Osteoblast (primary cell): Measurements from ENCODE around the gene LGALS14. TPM values are rescaled to one million over a fixed set of nuclear protein-coding genes. Genes with fewer than 3 reads are reported as not detected.
"Not testable (repeated sequence)": the region's sequence is repeated elsewhere in the genome, so short reads cannot be mapped to it uniquely, and the experiment has no call there.

Source experiments
- DNase-seq: peaks from one replicate; pipeline ENCODE4 v3.0.0; 2011; ENCODE audit warnings: low spot score, mixed read lengths; ENCODE audit not compliant: insufficient read length; ENCODE audit errors: missing footprints
- H2AFZ ChIP-seq: 2 replicates; pipeline ENCODE4 v1.6.0; 2011; ENCODE audit warnings: mild to moderate bottlenecking, low read length
- H3K27ac ChIP-seq: 2 replicates; pipeline ENCODE4 v1.5.1; 2011; ENCODE audit warnings: mild to moderate bottlenecking, low read depth, low read length, moderate library complexity
- H3K27me3 ChIP-seq: 2 replicates; pipeline ENCODE4 v1.6.0; 2012; ENCODE audit warnings: mild to moderate bottlenecking, control low read depth, inconsistent platforms, low read length, moderate library complexity; ENCODE audit not compliant: insufficient read depth
- H3K36me3 ChIP-seq: 2 replicates; pipeline ENCODE4 v1.5.1; 2011; ENCODE audit warnings: mild to moderate bottlenecking, low read length, control low read depth, moderate library complexity; ENCODE audit not compliant: insufficient read depth
- H3K4me1 ChIP-seq: 2 replicates; pipeline ENCODE4 v1.5.1; 2011; ENCODE audit warnings: mild to moderate bottlenecking, low read length, control low read depth, moderate library complexity; ENCODE audit not compliant: insufficient read depth
- H3K4me2 ChIP-seq: 2 replicates; pipeline ENCODE4 v1.6.0; 2011; ENCODE audit warnings: mild to moderate bottlenecking, low read length; ENCODE audit not compliant: insufficient read depth
- H3K4me3 ChIP-seq: fragments of 200-600 bp; sonication (generic); 3 replicates; pipeline ENCODE4 v1.5.1; 2012; ENCODE audit warnings: mild to moderate bottlenecking, low read length, inconsistent platforms; ENCODE audit not compliant: insufficient read depth
- H3K79me2 ChIP-seq: 2 replicates; pipeline ENCODE4 v1.6.0; 2012; ENCODE audit warnings: mild to moderate bottlenecking, low read length, control low read depth, inconsistent platforms; ENCODE audit not compliant: insufficient read depth
- H3K9me3 ChIP-seq: 2 replicates; pipeline ENCODE4 v1.5.1; 2011; ENCODE audit warnings: low read depth, low read length, control low read depth
- H4K20me1 ChIP-seq: 2 replicates; pipeline ENCODE4 v1.6.0; 2012; ENCODE audit warnings: mild to moderate bottlenecking, low read length, control low read depth; ENCODE audit not compliant: insufficient read depth
- CTCF ChIP-seq: IDR thresholded peaks from 2 replicates; pipeline ENCODE4 v1.5.1; 2011; ENCODE audit warnings: mild to moderate bottlenecking, low read depth, low read length, moderate library complexity; ENCODE audit errors: extremely low read depth
- total RNA-seq: library from RNA; depleted of rRNA; stranded (reverse); fragments of >200 nt; gene quantifications from 2 replicates; pipeline ENCODE4 v1.2.3, GENCODE V29; 2012

LGALS14 gene
- total RNA-seq, 1 donor: not detected

- Histone ChIP-seq H3K79me2 (no peaks in the 10 kb centered on the region), H3K27ac (no peak overlapping the region), H3K4me3 (no peak overlapping the region), H3K36me3 (no peaks in the 10 kb centered on the region), H3K9me3 (no peaks in the 10 kb centered on the region), H3K4me2 (no peak overlapping the region), H4K20me1 (no peaks in the 10 kb centered on the region), H3K4me1 (no peaks in the 10 kb centered on the region), H3K27me3 (no peaks in the 10 kb centered on the region), H2AFZ (no peak overlapping the region)
- no peak for DNase-seq
- TF ChIP-seq CTCF: no peak
Measured at GRCh38 chr19:39684267-39684666, 20.0 kb upstream of the LGALS14 start.

- H4K20me1 ChIP-seq: no peaks in the 10 kb centered on the region
- DNase-seq: no peak
- H3K9me3 ChIP-seq: no peaks in the 10 kb centered on the region
- H3K4me2 ChIP-seq: no peak overlapping the region
- H3K27me3 ChIP-seq: no peaks in the 10 kb centered on the region
- no peak overlapping the region for H3K27ac ChIP-seq
- H3K79me2 ChIP-seq: no peaks in the 10 kb centered on the region
- no peak for TF ChIP-seq CTCF
- H3K4me1 ChIP-seq: no peaks in the 10 kb centered on the region
- no peaks in the 10 kb centered on the region for H3K36me3 ChIP-seq
- no peak overlapping the region for H2AFZ ChIP-seq
- no peak overlapping the region for H3K4me3 ChIP-seq
Measured at GRCh38 chr19:39686739-39687138, 17.5 kb upstream of the LGALS14 start.

GRCh38 chr19:39688637-39689036 lies 15.6 kb upstream of the LGALS14 start:
- not testable (repeated sequence) for H3K36me3 ChIP-seq, H3K4me3 ChIP-seq, H3K4me2 ChIP-seq, H3K27me3 ChIP-seq, H3K79me2 ChIP-seq, H2AFZ ChIP-seq, H4K20me1 ChIP-seq, DNase-seq, H3K4me1 ChIP-seq, H3K9me3 ChIP-seq, H3K27ac ChIP-seq

GRCh38 chr19:39692166-39692565 lies 12.1 kb upstream of the LGALS14 start:
- no peak overlapping the region for H3K4me2 ChIP-seq
- no peak overlapping the region for H2AFZ ChIP-seq
- no peaks in the 10 kb centered on the region for H3K36me3 ChIP-seq
- no peak overlapping the region for H3K4me3 ChIP-seq
- no peak overlapping the region for H3K27ac ChIP-seq
- no peaks in the 10 kb centered on the region for H3K9me3 ChIP-seq
- no peak for TF ChIP-seq CTCF
- H4K20me1 ChIP-seq: no peaks in the 10 kb centered on the region
- H3K4me1 ChIP-seq: no peaks in the 10 kb centered on the region
- no peak for DNase-seq
- peaks cover 2% of the 10 kb centered on the region for H3K27me3 ChIP-seq
- H3K79me2 ChIP-seq: no peaks in the 10 kb centered on the region
